T-helper 17 cell (primary cell): Measurements from ENCODE around the gene EED. TPM values are rescaled to one million over a fixed set of nuclear protein-coding genes. Genes with fewer than 3 reads are reported as not detected.

ENCODE experiments used
- ATAC-seq: fragments of 150-1000 bp; cut with Tn5 transposase; 2 replicates; pipeline ENCODE4 v1.10.0; 2021; ENCODE audit warnings: mild to moderate bottlenecking, moderate library complexity
- DNase-seq, 3 donors: peaks; one replicate each; pipeline versions ENCODE4 v3.0.0 to v3.0.0-alpha.2; 2020 to 2021
- H3K9me3 ChIP-seq: one replicate; pipeline ENCODE4 v1.7.0; 2013; ENCODE audit warnings: low read length, mild to moderate bottlenecking; ENCODE audit not compliant: control insufficient read depth, poor library complexity, severe bottlenecking
- H3K27ac Mint-ChIP-seq: one replicate; pipeline ENCODE4 v1.8.0; 2022; ENCODE audit warnings: mild to moderate bottlenecking, moderate library complexity, mixed read lengths
- H3K27me3 Mint-ChIP-seq: one replicate; pipeline ENCODE4 v1.8.0; 2022; ENCODE audit warnings: mixed read lengths
- H3K36me3 Mint-ChIP-seq: one replicate; pipeline ENCODE4 v1.8.0; 2022; ENCODE audit warnings: low read depth, mixed read lengths
- H3K4me1 Mint-ChIP-seq: one replicate; pipeline ENCODE4 v1.8.0; 2022; ENCODE audit warnings: mild to moderate bottlenecking, mixed read lengths
- H3K4me3 Mint-ChIP-seq: one replicate; pipeline ENCODE4 v1.8.0; 2022; ENCODE audit warnings: mild to moderate bottlenecking, moderate library complexity, mixed read lengths
- total RNA-seq, 4 donors: library from RNA in 2 of 4; stranded (reverse) in 2 of 4; gene quantifications; one replicate each; pipeline ENCODE4 v1.2.3 and lab custom pipeline; 2022 to 2026

EED gene, protein sequence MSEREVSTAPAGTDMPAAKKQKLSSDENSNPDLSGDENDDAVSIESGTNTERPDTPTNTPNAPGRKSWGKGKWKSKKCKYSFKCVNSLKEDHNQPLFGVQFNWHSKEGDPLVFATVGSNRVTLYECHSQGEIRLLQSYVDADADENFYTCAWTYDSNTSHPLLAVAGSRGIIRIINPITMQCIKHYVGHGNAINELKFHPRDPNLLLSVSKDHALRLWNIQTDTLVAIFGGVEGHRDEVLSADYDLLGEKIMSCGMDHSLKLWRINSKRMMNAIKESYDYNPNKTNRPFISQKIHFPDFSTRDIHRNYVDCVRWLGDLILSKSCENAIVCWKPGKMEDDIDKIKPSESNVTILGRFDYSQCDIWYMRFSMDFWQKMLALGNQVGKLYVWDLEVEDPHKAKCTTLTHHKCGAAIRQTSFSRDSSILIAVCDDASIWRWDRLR
- total RNA-seq: 10 to 100 TPM; 48.7 to 50.7 TPM
- total RNA-seq (lab: John Stamatoyannopoulos, UW): 56.2 to 69.4 reads per million in 2 donors

DNA sequence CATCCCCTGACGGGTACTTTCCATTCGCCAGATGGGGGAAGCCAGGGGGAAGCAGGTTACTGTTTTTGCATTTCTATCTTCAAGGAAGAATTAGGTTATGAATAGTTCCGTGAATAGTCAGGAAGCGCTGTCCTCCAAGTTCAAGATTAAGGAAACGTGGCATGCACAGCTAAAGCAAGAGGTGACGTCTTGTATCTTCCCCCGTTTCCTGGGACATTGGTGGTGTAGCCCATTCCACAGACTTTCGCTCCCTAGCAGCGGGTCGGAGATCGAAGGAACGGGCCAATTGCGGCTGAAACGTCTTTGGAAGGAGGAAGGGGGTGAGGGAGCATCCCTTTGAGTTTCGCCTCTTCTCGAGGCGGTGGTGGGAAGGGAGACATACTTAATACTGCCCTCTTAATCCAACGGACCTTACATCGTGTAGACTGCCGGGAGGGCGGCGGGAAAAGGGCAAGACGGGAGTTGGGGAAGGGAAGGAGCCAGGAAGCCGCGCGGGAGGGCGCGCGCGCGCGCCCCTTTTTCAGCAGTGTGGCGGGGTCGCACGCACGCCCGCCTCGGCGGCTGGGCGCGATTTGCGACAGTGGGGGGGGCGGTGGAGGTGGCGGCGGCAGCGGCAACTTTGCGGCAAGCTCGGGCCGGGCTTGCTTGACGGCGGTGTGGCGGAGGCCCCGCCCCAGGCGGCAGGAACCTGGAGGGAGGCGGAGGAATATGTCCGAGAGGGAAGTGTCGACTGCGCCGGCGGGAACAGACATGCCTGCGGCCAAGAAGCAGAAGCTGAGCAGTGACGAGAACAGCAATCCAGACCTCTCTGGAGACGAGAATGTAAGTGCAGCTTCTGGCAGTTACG lies at the start of gene EED:
Gene EED, plus strand, starts transcription at position 232 of the 847 bp plus-strand sequence. Its CDS starts 477 bp downstream, at position 709.
- Mint-ChIP-seq H3K27ac (no peak within 1 kb of the TSS), H3K4me3 (no peak within 1 kb of the TSS), H3K4me1 (peaks cover 22% of the 10 kb centered on the region), H3K27me3 (peaks cover 6% of the 10 kb centered on the region), H3K36me3 (peaks cover 2% of the 10 kb centered on the region)
- DNase-seq (peak; percentile 90 to 95 (median 93)), ATAC-seq (peak; percentile 85)
- H3K9me3 ChIP-seq: no peaks in the 10 kb centered on the region

DNA sequence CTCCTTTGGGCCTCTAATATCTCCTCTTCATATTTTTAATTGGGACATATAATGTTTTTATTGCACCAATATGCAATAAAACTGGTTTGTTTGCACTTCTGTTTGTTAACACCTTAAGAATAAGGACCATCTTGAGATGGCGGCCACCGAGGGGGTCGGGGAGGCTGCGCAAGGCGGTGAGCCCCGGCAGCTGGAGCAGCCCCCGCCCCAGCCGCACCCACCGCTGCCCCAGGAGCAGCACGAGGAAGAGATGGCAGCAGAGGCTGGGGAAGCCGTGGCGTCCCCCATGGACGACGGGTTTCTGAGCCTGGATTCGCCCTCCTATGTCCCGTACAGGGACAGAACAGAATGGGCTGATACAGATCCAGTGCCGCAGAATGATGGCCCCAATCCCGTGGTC lies 49.6 kb upstream of the EED start:
- H3K4me1 Mint-ChIP-seq: peaks cover 16% of the 10 kb centered on the region
- peaks cover 6% of the 10 kb centered on the region for H3K36me3 Mint-ChIP-seq
- H3K4me3 Mint-ChIP-seq: no peak overlapping the region
- no peak overlapping the region for H3K27ac Mint-ChIP-seq
- H3K27me3 Mint-ChIP-seq: no peaks in the 10 kb centered on the region
- H3K9me3 ChIP-seq: no peaks in the 10 kb centered on the region
- ATAC-seq: no peak
- DNase-seq: no peak

DNA sequence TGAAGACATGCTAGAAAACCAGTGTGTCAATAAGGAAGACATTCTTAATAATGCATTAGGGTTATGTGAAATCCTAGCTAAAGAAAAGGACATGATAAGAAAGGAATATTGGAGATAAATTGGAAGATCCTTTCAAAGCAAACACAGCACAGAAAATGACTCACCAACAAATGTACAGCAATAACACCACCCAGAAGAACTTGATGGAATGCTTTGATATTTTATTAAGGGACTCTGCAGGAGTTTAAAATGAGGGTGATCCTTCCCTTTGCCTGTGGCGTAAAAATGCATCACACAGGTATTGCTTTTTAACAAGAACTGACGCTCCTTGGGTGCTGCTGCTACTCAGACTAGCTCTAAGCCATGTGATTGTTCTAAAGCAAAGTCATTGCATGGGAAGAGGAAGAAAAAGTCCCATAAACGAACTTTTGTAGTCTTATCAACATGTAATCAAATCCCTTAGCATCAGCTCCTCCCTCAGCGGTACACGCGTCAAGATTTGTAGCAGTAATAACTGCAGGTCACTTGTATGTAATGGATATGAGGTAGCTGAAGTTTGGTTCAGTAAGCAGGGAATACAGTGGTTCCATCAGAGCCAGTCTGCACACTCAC lies 48.4 kb upstream of the EED start:
- no peak overlapping the region for H3K27ac Mint-ChIP-seq
- H3K27me3 Mint-ChIP-seq: no peaks in the 10 kb centered on the region
- no peak for DNase-seq
- no peak for ATAC-seq
- no peak overlapping the region for H3K4me3 Mint-ChIP-seq
- peaks cover 1% of the 10 kb centered on the region for H3K36me3 Mint-ChIP-seq
- H3K9me3 ChIP-seq: no peaks in the 10 kb centered on the region
- H3K4me1 Mint-ChIP-seq: peaks cover 15% of the 10 kb centered on the region

DNA sequence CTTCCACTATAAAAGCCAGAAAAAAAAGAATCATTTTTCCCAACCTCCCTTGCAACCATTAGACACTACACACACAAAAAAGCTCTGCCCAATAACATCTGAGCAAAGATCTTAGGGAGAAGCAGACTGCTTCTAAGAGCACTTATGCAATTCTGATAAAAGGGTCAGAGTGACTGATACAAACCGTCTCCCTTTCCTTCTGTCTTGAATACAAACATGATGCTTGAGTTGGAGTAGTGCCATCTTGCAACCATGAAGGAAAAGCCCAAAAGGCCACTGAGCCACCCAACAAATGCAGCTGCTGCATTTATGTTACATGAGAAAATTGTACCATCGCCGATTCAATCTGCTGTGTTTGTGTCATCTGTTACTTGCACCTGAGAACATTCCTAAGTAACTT lies 47.6 kb upstream of the EED start:
- H3K9me3 ChIP-seq: no peaks in the 10 kb centered on the region
- Mint-ChIP-seq H3K4me3 (no peak overlapping the region), H3K36me3 (no peaks in the 10 kb centered on the region), H3K27ac (no peak overlapping the region), H3K27me3 (no peaks in the 10 kb centered on the region), H3K4me1 (peaks cover 14% of the 10 kb centered on the region)
- no peak for DNase-seq
- ATAC-seq: no peak

DNA sequence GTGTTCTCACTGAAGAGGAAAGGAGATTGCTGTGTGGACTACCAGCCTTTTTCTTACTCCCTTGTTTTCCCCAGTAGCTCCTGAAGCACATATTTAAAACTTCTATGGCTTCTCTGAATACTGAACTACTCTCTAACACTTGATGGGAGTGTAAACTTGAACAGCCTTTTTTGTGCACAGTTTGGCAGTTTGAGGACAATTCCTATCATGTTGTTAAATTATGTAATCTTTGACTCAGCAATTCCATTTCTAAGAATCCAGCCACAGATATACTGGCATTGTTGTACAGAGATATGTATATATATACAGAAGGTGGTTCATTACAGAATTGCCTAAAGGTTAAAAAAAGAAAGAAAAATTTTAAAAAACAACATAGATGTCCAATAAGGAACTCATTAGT lies 47.1 kb upstream of the EED start:
- ATAC-seq: no peak
- no peaks in the 10 kb centered on the region for H3K27me3 Mint-ChIP-seq
- H3K4me1 Mint-ChIP-seq: peaks cover 14% of the 10 kb centered on the region

DNA sequence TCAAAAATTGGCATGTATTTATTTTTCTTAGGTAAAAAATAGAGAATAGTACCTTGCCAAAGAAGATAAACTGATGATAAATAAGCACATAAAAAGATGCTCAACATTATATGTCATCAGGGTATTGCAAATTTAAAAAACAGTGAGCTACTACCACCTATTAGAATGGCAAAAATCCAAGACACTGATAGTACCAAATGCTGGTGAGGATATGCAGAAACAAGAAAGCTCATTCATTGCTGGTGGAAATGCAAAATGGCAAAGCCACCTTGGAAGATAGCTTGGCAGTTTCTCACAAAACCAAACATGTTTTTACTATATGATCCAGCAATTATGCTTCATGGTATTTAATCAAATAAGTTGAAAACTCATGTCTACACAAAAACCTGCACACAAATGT lies 46.4 kb upstream of the EED start:
- peaks cover 8% of the 10 kb centered on the region for H3K4me1 Mint-ChIP-seq
- no peak for ATAC-seq

More for the DNA sequence above, 47.1 kb upstream of the EED start:
- no peak overlapping the region for H3K4me3 Mint-ChIP-seq
- no peaks in the 10 kb centered on the region for H3K9me3 ChIP-seq
- H3K27ac Mint-ChIP-seq: no peak overlapping the region
- no peaks in the 10 kb centered on the region for H3K36me3 Mint-ChIP-seq
- no peak for DNase-seq

DNA sequence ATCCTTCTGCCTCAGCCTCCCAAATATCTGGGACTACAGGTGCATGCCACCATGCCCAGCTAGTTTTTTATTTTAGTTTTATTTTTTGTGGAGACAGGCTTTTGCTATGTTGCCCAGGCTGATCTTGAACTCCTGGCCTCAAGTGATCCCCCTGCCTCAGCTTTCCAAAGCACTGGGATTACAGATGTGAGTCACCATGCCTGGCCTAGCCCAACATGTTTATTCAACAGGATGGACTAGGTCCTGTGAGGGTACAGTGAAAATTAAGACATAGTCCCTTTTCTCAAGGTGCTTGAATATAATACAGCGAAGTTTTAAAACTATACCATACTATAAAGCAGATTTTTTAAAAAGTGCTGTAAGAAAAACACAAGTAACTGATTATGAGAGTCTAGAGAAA lies 45.2 kb upstream of the EED start:
- Mint-ChIP-seq H3K27ac (no peak overlapping the region), H3K4me1 (peaks cover 5% of the 10 kb centered on the region), H3K27me3 (no peaks in the 10 kb centered on the region), H3K4me3 (no peak overlapping the region), H3K36me3 (no peaks in the 10 kb centered on the region)
- no peak for ATAC-seq
- no peak for DNase-seq
- H3K9me3 ChIP-seq: no peaks in the 10 kb centered on the region

More for the DNA sequence above, 46.4 kb upstream of the EED start:
- H3K27ac Mint-ChIP-seq: no peak overlapping the region
- no peak overlapping the region for H3K4me3 Mint-ChIP-seq
- no peaks in the 10 kb centered on the region for H3K9me3 ChIP-seq
- no peaks in the 10 kb centered on the region for H3K27me3 Mint-ChIP-seq
- DNase-seq: no peak
- H3K36me3 Mint-ChIP-seq: no peaks in the 10 kb centered on the region

DNA sequence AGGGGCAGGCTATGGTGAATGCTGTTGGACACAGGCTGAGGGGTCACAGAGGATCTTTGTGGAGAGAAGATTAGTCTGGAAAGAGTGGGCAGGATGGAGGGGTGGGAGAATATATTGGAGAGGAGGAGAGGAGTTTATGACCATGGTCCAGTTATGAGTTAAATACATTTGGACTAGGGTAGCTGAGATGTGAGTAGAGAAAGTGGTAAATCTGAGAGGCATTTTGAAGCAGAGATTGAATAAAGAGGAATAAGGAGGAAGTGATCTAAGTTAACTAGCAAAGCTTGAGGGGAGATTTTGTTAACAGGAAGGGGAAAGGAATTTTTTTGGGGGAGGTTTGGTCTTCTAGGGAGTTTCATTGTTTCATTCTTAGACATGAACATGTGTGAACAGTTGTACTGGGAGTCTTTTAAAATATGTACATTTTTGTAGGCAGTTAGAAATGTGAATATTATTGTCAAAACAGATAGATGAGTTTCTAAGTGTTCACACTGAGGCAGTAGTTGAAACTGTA lies 43.1 kb upstream of the EED start:
- H3K27me3 Mint-ChIP-seq: no peaks in the 10 kb centered on the region
- peaks cover 6% of the 10 kb centered on the region for H3K4me1 Mint-ChIP-seq
- no peak for DNase-seq
- no peak for ATAC-seq
- H3K9me3 ChIP-seq: no peaks in the 10 kb centered on the region
- H3K4me3 Mint-ChIP-seq: no peak overlapping the region
- no peaks in the 10 kb centered on the region for H3K36me3 Mint-ChIP-seq
- H3K27ac Mint-ChIP-seq: no peak overlapping the region

DNA sequence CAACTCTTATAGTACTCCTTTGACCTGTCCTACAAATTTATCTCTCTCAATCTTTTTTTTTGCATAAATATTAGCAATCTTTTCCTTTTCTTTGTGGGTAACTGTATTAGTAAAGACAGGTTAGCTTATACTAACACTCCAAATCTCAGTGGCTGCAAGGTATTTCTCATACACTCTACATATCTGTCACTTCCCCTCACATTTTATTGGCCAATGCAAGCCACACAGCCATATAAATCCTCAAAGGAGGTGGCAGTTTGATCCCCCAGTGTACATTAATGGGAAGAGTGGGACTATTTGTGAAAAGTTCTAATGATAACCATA lies 42.6 kb upstream of the EED start:
- DNase-seq: no peak
- H3K36me3 Mint-ChIP-seq: no peaks in the 10 kb centered on the region
- H3K9me3 ChIP-seq: no peaks in the 10 kb centered on the region
- no peak overlapping the region for H3K27ac Mint-ChIP-seq
- H3K4me3 Mint-ChIP-seq: no peak overlapping the region
- peak; percentile 65 for ATAC-seq
- no peaks in the 10 kb centered on the region for H3K27me3 Mint-ChIP-seq
- H3K4me1 Mint-ChIP-seq: peaks cover 6% of the 10 kb centered on the region

DNA sequence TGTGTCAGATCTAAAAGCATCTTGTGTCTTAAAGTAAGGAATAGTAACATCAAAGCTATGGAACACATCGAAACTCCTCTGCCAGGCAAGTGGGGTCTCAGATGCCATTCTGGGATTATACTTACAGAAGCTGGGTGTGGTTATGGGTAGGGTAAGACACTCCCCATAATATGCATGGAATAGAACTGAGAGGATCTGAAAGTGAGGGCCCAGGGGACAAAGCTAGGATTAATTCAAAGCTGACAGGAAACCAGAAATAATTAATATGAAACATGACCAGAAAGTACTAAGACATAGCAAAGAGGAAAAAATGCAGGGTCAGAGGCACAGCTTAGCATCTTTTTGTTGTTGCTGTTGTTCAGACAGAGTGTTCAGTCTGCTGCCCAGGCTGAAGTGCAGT lies 40.2 kb upstream of the EED start:
- ATAC-seq (no peak), DNase-seq (no peak)
- H3K27me3 Mint-ChIP-seq: no peaks in the 10 kb centered on the region
- H3K36me3 Mint-ChIP-seq: no peaks in the 10 kb centered on the region
- H3K4me3 Mint-ChIP-seq: no peak overlapping the region
- peaks cover 6% of the 10 kb centered on the region for H3K4me1 Mint-ChIP-seq
- H3K27ac Mint-ChIP-seq: no peak overlapping the region
- no peaks in the 10 kb centered on the region for H3K9me3 ChIP-seq

DNA sequence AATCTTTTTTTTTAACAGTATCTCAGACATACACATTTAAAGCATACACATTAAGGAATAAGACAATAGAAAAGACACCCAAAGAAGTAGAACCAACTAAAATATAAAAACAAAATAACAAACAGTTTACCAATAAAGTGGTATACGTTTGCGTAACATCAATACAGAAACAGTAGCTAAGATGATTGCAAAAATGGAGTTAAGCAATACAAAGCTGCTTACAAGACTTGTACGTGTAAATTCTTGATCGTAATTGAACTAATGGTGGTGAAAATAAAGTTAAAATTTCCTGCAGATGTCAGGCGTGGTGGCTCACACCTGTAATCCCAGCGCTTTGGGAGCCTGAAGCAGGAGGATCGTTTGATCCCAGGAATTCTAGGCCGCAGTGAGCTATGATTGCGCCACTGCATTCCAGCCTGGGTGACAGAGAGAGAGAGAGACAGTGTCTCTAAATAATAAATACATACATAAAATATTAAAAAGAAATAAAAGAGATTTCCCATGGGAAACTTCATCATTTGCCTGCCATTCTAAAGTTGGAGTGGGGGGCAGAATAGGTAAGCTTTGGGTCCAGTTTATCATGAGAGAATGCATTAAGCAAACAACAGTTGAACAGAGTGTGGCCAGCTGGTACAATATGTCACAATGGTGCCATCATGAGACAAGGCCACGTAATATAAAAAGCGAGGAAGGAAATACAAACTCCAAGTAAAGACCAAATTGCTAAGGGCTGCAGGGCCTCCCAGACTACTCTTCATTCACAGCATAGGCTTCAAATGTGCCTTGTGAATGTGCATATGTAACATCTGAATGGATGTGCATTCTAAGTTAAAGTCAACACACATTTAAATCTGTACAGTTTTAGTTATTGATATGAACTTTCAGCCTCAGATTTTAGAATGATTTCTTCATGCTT lies 38.9 kb upstream of the EED start:
- DNase-seq (no peak), ATAC-seq (no peak)
- no peaks in the 10 kb centered on the region for H3K36me3 Mint-ChIP-seq
- no peak overlapping the region for H3K27ac Mint-ChIP-seq
- H3K4me1 Mint-ChIP-seq: peaks cover 3% of the 10 kb centered on the region
- no peaks in the 10 kb centered on the region for H3K9me3 ChIP-seq
- H3K4me3 Mint-ChIP-seq: no peak overlapping the region
- H3K27me3 Mint-ChIP-seq: no peaks in the 10 kb centered on the region

DNA sequence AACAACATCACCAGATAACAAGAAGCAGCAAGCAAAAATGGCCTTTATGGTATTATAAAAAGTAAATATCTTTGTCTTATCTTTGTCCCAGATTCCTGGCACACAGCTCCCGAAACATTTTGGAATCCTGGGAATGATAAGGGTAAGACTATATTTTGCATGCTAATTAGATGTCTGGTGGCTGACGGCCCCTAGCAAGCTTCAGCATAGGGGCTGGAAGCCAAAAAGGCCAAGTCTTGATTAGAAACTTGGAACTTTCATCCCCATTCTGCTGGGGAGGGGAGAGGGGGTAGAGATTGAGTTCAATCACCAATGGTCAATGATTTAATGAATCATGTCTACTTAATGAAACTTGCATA lies 38.2 kb upstream of the EED start:
- no peak overlapping the region for H3K4me3 Mint-ChIP-seq
- no peaks in the 10 kb centered on the region for H3K9me3 ChIP-seq
- no peak for DNase-seq
- H3K36me3 Mint-ChIP-seq: no peaks in the 10 kb centered on the region
- ATAC-seq: no peak
- H3K4me1 Mint-ChIP-seq: peaks cover 3% of the 10 kb centered on the region
- H3K27me3 Mint-ChIP-seq: no peaks in the 10 kb centered on the region
- H3K27ac Mint-ChIP-seq: no peak overlapping the region
